GM12878 (cell line): ENCODE data around the gene BSN. TPM values are rescaled to one million over a fixed set of nuclear protein-coding genes. Genes with fewer than 3 reads are reported as not detected.

Experiments
- ATAC-seq: fragments of 200-7000 bp; cut with Tn5 transposase; 3 replicates; pipeline ENCODE4 v1.9.1; 2020; ENCODE audit warnings: mild to moderate bottlenecking, moderate library complexity
- BruUV-seq: library from RNA; stranded (reverse); fragments of 400-500 nt; replicated peaks from 2 replicates; lab custom pipeline; 2021; lab: Mats Ljungman, UMichigan
- CTCF ChIA-PET: fragments of 300-600 bp; sonication (Branson Sonifier 250); formaldehyde crosslinking; extraction: SDS; loops from one replicate; lab custom pipeline; 2021; ENCODE audit warnings: inconsistent platforms; lab: Yijun Ruan, JAX
- POLR2A ChIA-PET: fragments of 350-600 bp; formaldehyde crosslinking; extraction: SDS; loops from one replicate; lab custom pipeline; 2021; ENCODE audit warnings: inconsistent platforms; lab: Charles Lee
- RAD21 ChIA-PET: fragments of 300-600 bp; sonication (Branson Sonifier 250); formaldehyde crosslinking; loops from one replicate; lab custom pipeline; 2023; ENCODE audit warnings: antibody characterized with exemption; ENCODE audit not compliant: unreplicated experiment; lab: Charles Lee
- SMC1A ChIA-PET: fragments of 300-600 bp; sonication (Branson Sonifier 250); formaldehyde crosslinking; loops from one replicate; lab custom pipeline; 2023; ENCODE audit not compliant: unreplicated experiment, uncharacterized antibody; lab: Charles Lee
- DNase-seq: peaks from one replicate; pipeline ENCODE4 v3.0.0-alpha.2; 2011; ENCODE audit warnings: low read depth, low spot score
- FAIRE-seq: peaks from 3 replicates; lab custom pipeline; 2011; peaks lifted over from hg19 to GRCh38; lab: Jason Lieb, UNC
- H2AFZ ChIP-seq: 2 replicates; pipeline ENCODE4 v1.6.0; 2011; ENCODE audit warnings: low read depth, low read length, control low read depth; ENCODE audit not compliant: control insufficient read depth
- H3K27ac ChIP-seq: 2 replicates; pipeline ENCODE4 v1.5.1; 2011; ENCODE audit warnings: control low read depth; ENCODE audit not compliant: control insufficient read depth, insufficient read depth
- H3K27me3 ChIP-seq, 2 experiments: replicated peaks in 1 of 2; 2 replicates each; pipeline versions ENCODE4 v1.6.0 to v1.6.1; 2011; ENCODE audit warnings: low read length in 1 of 2; ENCODE audit not compliant: control insufficient read depth in 2 of 2, insufficient read depth in 2 of 2
- H3K36me3 ChIP-seq, 2 experiments: 2 replicates each; pipeline ENCODE4 v1.5.1; 2011; ENCODE audit warnings: low read length in 1 of 2; ENCODE audit not compliant: control insufficient read depth in 2 of 2, insufficient read depth in 2 of 2
- H3K4me1 ChIP-seq: 2 replicates; pipeline ENCODE4 v1.6.1; 2011; ENCODE audit warnings: mild to moderate bottlenecking, low read length, moderate library complexity, mixed read lengths; ENCODE audit not compliant: control insufficient read depth, insufficient read depth
- H3K4me2 ChIP-seq: 2 replicates; pipeline ENCODE4 v1.6.0; 2011; ENCODE audit warnings: control low read depth; ENCODE audit not compliant: control insufficient read depth, insufficient read depth
- H3K4me3 ChIP-seq: fragments of 200-600 bp; sonication (generic); 2 replicates; pipeline ENCODE4 v1.5.1; 2016
- H3K79me2 ChIP-seq: 2 replicates; pipeline ENCODE4 v1.6.0; 2011; ENCODE audit warnings: low read length; ENCODE audit not compliant: control insufficient read depth, insufficient read depth
- H3K9ac ChIP-seq: 2 replicates; pipeline ENCODE4 v1.8.0; 2011; ENCODE audit warnings: low read length, control low read depth, mixed read lengths; ENCODE audit not compliant: control insufficient read depth, insufficient read depth
- H3K9me3 ChIP-seq: replicated peaks from 3 replicates; pipeline ENCODE4 v1.5.1; 2011; ENCODE audit warnings: mild to moderate bottlenecking, low read length; ENCODE audit not compliant: control insufficient read depth, insufficient read depth
- H4K20me1 ChIP-seq: 2 replicates; pipeline ENCODE4 v1.6.0; 2011; ENCODE audit not compliant: control insufficient read depth, insufficient read depth
- MYC ChIP-seq: IDR thresholded peaks from 2 replicates; pipeline ENCODE4 v1.6.1; 2011; ENCODE audit warnings: mild to moderate bottlenecking, low read length, moderate library complexity, inconsistent platforms; ENCODE audit not compliant: insufficient read depth, insufficient replicate concordance, insufficient read length, severe bottlenecking
- NBN ChIP-seq: fragments of 450-650 bp; IDR thresholded peaks from 2 replicates; pipeline ENCODE4 v1.6.1; 2016
- SIX5 ChIP-seq: IDR thresholded peaks from 2 replicates; pipeline ENCODE4 v1.6.1; 2011; ENCODE audit warnings: mild to moderate bottlenecking, low read depth, low read length, moderate library complexity; ENCODE audit not compliant: severe bottlenecking
- SMARCA5 ChIP-seq: fragments of 450-650 bp; IDR thresholded peaks from 2 replicates; pipeline ENCODE4 v1.6.1; 2017; ENCODE audit warnings: mild to moderate bottlenecking
- SPI1 ChIP-seq: IDR thresholded peaks from 2 replicates; pipeline ENCODE4 v1.6.1; 2011; ENCODE audit warnings: low read depth, mild to moderate bottlenecking, low read length, moderate library complexity, borderline replicate concordance; ENCODE audit not compliant: insufficient read depth
- WGBS: methylation state at CpG from one replicate; pipeline ENCODE4 v1.1.6; 2016; ENCODE audit warnings: low lambda C conversion rate; ENCODE audit not compliant: insufficient replicate concordance, insufficient coverage; ENCODE audit errors: missing lambda C conversion rate; 5-methylcytosine and 5-hydroxymethylcytosine counted together
- in situ Hi-C: fragments of 300-500 bp; cut with MboI; formaldehyde crosslinking; loops from 9 replicates; pipeline ENCODE4 v1.14.3; 2018; ENCODE audit warnings: mixed read lengths
- intact Hi-C: fragments of 100-400 bp; cut with micrococcal nuclease; formaldehyde crosslinking; loops from one replicate; pipeline ENCODE4 v1.14.2; 2022; ENCODE audit not compliant: unreplicated experiment
- polyA plus RNA-seq, 11 experiments: library from polyadenylated mRNA; depleted of rRNA in 4 of 11; unstranded in 6 of 11; stranded (reverse) in 5 of 11; fragments of >200 nt; fragmentation: Nextera tagmentation in 4 of 11; fragmentation: Illumina TruSeq in 1 of 11; extraction: Ambion mirVana in 4 of 11; extraction: Trizol in 1 of 11; gene quantifications; 1 replicate in 1 of 11; 2 replicates in 10 of 11; pipeline versions ENCODE4 v1.2.1 to v1.2.3, GENCODE V29; 2011 to 2016; ENCODE audit warnings: inconsistent platforms in 2 of 11, missing spikeins in 2 of 11, low read depth in 1 of 11
- total RNA-seq, 4 experiments: library from RNA; depleted of rRNA in 3 of 4; stranded (reverse); fragments of >200 nt in 3 of 4; fragmentation: Illumina TruSeq in 1 of 4; extraction: Trizol in 1 of 4; gene quantifications; 2 replicates each; pipeline versions ENCODE4 v1.2.1 to v1.2.3, GENCODE V29; 2013 to 2021
- TF ChIP-seq, protein P1 (sequence below): fragments of 450-650 bp; IDR thresholded peaks from 2 replicates; pipeline ENCODE4 v1.6.1; 2017; ENCODE audit warnings: antibody characterized with exemption, mild to moderate bottlenecking, moderate library complexity
- TF ChIP-seq, protein P2 (sequence below): fragments of 450-650 bp; IDR thresholded peaks from 2 replicates; pipeline ENCODE4 v1.6.1; 2016; ENCODE audit warnings: mild to moderate bottlenecking
- TF ChIP-seq, protein P3 (sequence below): IDR thresholded peaks from 2 replicates; pipeline ENCODE4 v1.6.1; 2012; ENCODE audit warnings: improper control_type of control experiment, low read depth, low read length; ENCODE audit not compliant: insufficient replicate concordance

Gene BSN
- total and polyA plus RNA-seq, 10 of the 15 experiments (the other 5 are each of a cell fraction or from before 2014, with no cell fraction given): under 0.01 to 0.19 (median 0.05) TPM; not detected in 1

DNA sequence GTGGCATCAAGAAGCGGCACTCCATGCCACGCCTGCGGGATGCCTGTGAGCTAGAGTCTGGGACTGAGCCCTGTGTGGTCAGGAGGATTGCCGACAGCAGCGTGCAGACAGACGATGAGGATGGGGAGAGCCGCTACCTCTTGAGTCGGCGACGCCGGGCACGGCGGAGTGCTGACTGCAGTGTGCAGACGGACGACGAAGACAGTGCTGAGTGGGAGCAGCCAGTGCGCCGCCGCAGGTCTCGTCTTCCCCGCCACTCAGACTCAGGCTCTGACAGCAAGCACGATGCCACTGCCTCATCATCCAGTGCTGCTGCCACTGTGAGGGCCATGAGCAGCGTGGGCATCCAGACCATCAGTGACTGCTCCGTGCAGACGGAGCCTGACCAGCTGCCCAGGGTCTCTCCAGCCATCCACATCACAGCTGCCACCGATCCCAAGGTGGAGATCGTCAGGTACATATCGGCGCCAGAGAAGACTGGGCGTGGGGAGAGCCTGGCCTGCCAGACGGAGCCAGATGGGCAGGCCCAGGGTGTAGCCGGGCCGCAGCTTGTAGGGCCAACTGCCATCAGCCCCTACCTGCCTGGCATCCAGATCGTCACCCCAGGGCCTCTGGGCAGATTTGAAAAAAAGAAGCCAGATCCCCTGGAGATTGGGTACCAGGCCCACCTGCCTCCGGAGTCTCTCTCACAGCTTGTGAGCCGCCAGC, 103.1 kb downstream of the BSN start:
- H3K4me2 ChIP-seq: no peak overlapping the region
- no peaks in the 10 kb centered on the region for H3K27me3 ChIP-seq
- no peaks in the 10 kb centered on the region for H3K4me1 ChIP-seq
- ChIA-PET POLR2A (no interaction called here), RAD21 (interaction anchor here (2.4 kb wide), 1 partner anchor 118 kb away, joined by 13 read pairs; no protein-coding TSS in a partner anchor), CTCF (interaction anchor here (0.9 to 1.4 kb wide), 2 partner anchors 118 to 633 kb away, joined by 3 to 5 read pairs; no protein-coding TSS in a partner anchor), SMC1A (interaction anchor here (0.8 kb wide), 1 partner anchor 118 kb away, joined by 3 read pairs; no protein-coding TSS in a partner anchor)
- ATAC-seq: no peak
- FAIRE-seq: no peak
- H3K4me3 ChIP-seq: no peak overlapping the region
- DNase-seq: no peak
- intact Hi-C loops: no loop called here
- BruUV-seq: no TSS peak
- no peaks in the 10 kb centered on the region for H3K79me2 ChIP-seq
- H2AFZ ChIP-seq: no peak overlapping the region
- no peaks in the 10 kb centered on the region for H3K9me3 ChIP-seq
- no peaks in the 10 kb centered on the region for H4K20me1 ChIP-seq
- WGBS: 74% methylated on average over 36 of the region's 36 CpGs
- TF ChIP-seq SPI1 (no peak), MYC (no peak), SIX5 (no peak), NBN (no peak), SMARCA5 (no peak)
- TF ChIP-seq, protein P1, sequence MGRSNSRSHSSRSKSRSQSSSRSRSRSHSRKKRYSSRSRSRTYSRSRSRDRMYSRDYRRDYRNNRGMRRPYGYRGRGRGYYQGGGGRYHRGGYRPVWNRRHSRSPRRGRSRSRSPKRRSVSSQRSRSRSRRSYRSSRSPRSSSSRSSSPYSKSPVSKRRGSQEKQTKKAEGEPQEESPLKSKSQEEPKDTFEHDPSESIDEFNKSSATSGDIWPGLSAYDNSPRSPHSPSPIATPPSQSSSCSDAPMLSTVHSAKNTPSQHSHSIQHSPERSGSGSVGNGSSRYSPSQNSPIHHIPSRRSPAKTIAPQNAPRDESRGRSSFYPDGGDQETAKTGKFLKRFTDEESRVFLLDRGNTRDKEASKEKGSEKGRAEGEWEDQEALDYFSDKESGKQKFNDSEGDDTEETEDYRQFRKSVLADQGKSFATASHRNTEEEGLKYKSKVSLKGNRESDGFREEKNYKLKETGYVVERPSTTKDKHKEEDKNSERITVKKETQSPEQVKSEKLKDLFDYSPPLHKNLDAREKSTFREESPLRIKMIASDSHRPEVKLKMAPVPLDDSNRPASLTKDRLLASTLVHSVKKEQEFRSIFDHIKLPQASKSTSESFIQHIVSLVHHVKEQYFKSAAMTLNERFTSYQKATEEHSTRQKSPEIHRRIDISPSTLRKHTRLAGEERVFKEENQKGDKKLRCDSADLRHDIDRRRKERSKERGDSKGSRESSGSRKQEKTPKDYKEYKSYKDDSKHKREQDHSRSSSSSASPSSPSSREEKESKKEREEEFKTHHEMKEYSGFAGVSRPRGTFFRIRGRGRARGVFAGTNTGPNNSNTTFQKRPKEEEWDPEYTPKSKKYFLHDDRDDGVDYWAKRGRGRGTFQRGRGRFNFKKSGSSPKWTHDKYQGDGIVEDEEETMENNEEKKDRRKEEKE: no peak
- TF ChIP-seq, protein P2, sequence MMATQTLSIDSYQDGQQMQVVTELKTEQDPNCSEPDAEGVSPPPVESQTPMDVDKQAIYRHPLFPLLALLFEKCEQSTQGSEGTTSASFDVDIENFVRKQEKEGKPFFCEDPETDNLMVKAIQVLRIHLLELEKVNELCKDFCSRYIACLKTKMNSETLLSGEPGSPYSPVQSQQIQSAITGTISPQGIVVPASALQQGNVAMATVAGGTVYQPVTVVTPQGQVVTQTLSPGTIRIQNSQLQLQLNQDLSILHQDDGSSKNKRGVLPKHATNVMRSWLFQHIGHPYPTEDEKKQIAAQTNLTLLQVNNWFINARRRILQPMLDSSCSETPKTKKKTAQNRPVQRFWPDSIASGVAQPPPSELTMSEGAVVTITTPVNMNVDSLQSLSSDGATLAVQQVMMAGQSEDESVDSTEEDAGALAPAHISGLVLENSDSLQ: no peak
- TF ChIP-seq, protein P3, sequence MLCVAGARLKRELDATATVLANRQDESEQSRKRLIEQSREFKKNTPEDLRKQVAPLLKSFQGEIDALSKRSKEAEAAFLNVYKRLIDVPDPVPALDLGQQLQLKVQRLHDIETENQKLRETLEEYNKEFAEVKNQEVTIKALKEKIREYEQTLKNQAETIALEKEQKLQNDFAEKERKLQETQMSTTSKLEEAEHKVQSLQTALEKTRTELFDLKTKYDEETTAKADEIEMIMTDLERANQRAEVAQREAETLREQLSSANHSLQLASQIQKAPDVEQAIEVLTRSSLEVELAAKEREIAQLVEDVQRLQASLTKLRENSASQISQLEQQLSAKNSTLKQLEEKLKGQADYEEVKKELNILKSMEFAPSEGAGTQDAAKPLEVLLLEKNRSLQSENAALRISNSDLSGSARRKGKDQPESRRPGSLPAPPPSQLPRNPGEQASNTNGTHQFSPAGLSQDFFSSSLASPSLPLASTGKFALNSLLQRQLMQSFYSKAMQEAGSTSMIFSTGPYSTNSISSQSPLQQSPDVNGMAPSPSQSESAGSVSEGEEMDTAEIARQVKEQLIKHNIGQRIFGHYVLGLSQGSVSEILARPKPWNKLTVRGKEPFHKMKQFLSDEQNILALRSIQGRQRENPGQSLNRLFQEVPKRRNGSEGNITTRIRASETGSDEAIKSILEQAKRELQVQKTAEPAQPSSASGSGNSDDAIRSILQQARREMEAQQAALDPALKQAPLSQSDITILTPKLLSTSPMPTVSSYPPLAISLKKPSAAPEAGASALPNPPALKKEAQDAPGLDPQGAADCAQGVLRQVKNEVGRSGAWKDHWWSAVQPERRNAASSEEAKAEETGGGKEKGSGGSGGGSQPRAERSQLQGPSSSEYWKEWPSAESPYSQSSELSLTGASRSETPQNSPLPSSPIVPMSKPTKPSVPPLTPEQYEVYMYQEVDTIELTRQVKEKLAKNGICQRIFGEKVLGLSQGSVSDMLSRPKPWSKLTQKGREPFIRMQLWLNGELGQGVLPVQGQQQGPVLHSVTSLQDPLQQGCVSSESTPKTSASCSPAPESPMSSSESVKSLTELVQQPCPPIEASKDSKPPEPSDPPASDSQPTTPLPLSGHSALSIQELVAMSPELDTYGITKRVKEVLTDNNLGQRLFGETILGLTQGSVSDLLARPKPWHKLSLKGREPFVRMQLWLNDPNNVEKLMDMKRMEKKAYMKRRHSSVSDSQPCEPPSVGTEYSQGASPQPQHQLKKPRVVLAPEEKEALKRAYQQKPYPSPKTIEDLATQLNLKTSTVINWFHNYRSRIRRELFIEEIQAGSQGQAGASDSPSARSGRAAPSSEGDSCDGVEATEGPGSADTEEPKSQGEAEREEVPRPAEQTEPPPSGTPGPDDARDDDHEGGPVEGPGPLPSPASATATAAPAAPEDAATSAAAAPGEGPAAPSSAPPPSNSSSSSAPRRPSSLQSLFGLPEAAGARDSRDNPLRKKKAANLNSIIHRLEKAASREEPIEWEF: no peak
- H3K36me3 ChIP-seq: no peaks in the 10 kb centered on the region
- H3K27ac ChIP-seq: no peak overlapping the region
- in situ Hi-C loops: no loop called here
- no peak overlapping the region for H3K9ac ChIP-seq
